K562 (cell line): ENCODE results near the gene PPP2R2B. TPM values are rescaled to one million over a fixed set of nuclear protein-coding genes. Genes with fewer than 3 reads are reported as not detected.

Experiments used
- CCNT2 ChIP-seq: IDR thresholded peaks from 2 replicates; pipeline ENCODE4 v1.6.1; 2011; ENCODE audit warnings: borderline replicate concordance, low read depth, mild to moderate bottlenecking, moderate library complexity, mixed read lengths, low read length; ENCODE audit not compliant: insufficient read length; ENCODE audit errors: extremely low read depth
- GABPB2 ChIP-seq: fragments of 250-450 bp; sonication (Bioruptor Pico); conservative IDR thresholded peaks from 2 replicates; pipeline ENCODE4 v1.5.1; 2021; ENCODE audit warnings: mild to moderate bottlenecking
- HDAC2 ChIP-seq: fragments of 450-650 bp; IDR thresholded peaks from 2 replicates; pipeline ENCODE4 v1.6.1; 2016; ENCODE audit warnings: mild to moderate bottlenecking
- LARP7 ChIP-seq: fragments of 450-650 bp; IDR thresholded peaks from 2 replicates; pipeline ENCODE4 v1.6.1; 2016
- MAX ChIP-seq: sonication (generic); formaldehyde crosslinking; IDR thresholded peaks from 2 replicates; pipeline ENCODE4 v1.9.0; 2022; ENCODE audit warnings: mild to moderate bottlenecking, missing genetic modification reagents
- MCM3 ChIP-seq: fragments of 450-650 bp; IDR thresholded peaks from 2 replicates; pipeline ENCODE4 v1.6.1; 2016
- polyA plus RNA-seq, 8 experiments: library from polyadenylated mRNA; depleted of rRNA in 4 of 8; stranded (reverse) in 5 of 8; unstranded in 3 of 8; fragments of >200 nt; fragmentation: Nextera tagmentation in 2 of 8; fragmentation: Illumina TruSeq in 1 of 8; extraction: Ambion mirVana in 2 of 8; extraction: Trizol in 1 of 8; gene quantifications; 2 replicates each; pipeline versions ENCODE4 v1.2.1 to v1.2.3, GENCODE V29; 2011 to 2014; ENCODE audit warnings: inconsistent platforms in 1 of 8, missing spikeins in 1 of 8
- total RNA-seq, 7 experiments: library from RNA; depleted of rRNA in 6 of 7; stranded (reverse); fragments of >200 nt in 6 of 7; fragmentation: Illumina TruSeq in 2 of 7; extraction: Trizol in 2 of 7; gene quantifications; 2 replicates each; pipeline versions ENCODE4 v1.2.1 to v1.2.3, GENCODE V29; 2011 to 2021; ENCODE audit warnings: low replicate concordance in 1 of 7
- TF ChIP-seq, protein P1 (sequence below): sonication (generic); formaldehyde crosslinking; IDR thresholded peaks from 2 replicates; pipeline ENCODE4 v1.8.0; 2023; ENCODE audit warnings: missing genetic modification reagents, mild to moderate bottlenecking, borderline replicate concordance
- TF ChIP-seq, protein P2 (sequence below), 2 experiments: fragments of 450-650 bp; IDR thresholded peaks; 2 replicates each; pipeline ENCODE4 v1.6.1; 2018; ENCODE audit warnings: mild to moderate bottlenecking in 2 of 2, low read depth in 1 of 2; ENCODE audit not compliant: partially characterized antibody in 2 of 2

The PPP2R2B gene
- total and polyA plus RNA-seq, 9 of the 15 experiments (the other 6 are each of a cell fraction or from before 2014, with no cell fraction given), result not detected

- no peak for TF ChIP-seq HDAC2
- no peak for TF ChIP-seq CCNT2
- no peak for TF ChIP-seq MCM3
- TF ChIP-seq MAX (CRISPR knock-in tag), result no peak
- TF ChIP-seq, protein P1, sequence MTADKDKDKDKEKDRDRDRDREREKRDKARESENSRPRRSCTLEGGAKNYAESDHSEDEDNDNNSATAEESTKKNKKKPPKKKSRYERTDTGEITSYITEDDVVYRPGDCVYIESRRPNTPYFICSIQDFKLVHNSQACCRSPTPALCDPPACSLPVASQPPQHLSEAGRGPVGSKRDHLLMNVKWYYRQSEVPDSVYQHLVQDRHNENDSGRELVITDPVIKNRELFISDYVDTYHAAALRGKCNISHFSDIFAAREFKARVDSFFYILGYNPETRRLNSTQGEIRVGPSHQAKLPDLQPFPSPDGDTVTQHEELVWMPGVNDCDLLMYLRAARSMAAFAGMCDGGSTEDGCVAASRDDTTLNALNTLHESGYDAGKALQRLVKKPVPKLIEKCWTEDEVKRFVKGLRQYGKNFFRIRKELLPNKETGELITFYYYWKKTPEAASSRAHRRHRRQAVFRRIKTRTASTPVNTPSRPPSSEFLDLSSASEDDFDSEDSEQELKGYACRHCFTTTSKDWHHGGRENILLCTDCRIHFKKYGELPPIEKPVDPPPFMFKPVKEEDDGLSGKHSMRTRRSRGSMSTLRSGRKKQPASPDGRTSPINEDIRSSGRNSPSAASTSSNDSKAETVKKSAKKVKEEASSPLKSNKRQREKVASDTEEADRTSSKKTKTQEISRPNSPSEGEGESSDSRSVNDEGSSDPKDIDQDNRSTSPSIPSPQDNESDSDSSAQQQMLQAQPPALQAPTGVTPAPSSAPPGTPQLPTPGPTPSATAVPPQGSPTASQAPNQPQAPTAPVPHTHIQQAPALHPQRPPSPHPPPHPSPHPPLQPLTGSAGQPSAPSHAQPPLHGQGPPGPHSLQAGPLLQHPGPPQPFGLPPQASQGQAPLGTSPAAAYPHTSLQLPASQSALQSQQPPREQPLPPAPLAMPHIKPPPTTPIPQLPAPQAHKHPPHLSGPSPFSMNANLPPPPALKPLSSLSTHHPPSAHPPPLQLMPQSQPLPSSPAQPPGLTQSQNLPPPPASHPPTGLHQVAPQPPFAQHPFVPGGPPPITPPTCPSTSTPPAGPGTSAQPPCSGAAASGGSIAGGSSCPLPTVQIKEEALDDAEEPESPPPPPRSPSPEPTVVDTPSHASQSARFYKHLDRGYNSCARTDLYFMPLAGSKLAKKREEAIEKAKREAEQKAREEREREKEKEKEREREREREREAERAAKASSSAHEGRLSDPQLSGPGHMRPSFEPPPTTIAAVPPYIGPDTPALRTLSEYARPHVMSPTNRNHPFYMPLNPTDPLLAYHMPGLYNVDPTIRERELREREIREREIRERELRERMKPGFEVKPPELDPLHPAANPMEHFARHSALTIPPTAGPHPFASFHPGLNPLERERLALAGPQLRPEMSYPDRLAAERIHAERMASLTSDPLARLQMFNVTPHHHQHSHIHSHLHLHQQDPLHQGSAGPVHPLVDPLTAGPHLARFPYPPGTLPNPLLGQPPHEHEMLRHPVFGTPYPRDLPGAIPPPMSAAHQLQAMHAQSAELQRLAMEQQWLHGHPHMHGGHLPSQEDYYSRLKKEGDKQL (CRISPR knock-in tag), result no peak
- no peak for TF ChIP-seq GABPB2 (CRISPR knock-in tag)
- TF ChIP-seq, protein P2, sequence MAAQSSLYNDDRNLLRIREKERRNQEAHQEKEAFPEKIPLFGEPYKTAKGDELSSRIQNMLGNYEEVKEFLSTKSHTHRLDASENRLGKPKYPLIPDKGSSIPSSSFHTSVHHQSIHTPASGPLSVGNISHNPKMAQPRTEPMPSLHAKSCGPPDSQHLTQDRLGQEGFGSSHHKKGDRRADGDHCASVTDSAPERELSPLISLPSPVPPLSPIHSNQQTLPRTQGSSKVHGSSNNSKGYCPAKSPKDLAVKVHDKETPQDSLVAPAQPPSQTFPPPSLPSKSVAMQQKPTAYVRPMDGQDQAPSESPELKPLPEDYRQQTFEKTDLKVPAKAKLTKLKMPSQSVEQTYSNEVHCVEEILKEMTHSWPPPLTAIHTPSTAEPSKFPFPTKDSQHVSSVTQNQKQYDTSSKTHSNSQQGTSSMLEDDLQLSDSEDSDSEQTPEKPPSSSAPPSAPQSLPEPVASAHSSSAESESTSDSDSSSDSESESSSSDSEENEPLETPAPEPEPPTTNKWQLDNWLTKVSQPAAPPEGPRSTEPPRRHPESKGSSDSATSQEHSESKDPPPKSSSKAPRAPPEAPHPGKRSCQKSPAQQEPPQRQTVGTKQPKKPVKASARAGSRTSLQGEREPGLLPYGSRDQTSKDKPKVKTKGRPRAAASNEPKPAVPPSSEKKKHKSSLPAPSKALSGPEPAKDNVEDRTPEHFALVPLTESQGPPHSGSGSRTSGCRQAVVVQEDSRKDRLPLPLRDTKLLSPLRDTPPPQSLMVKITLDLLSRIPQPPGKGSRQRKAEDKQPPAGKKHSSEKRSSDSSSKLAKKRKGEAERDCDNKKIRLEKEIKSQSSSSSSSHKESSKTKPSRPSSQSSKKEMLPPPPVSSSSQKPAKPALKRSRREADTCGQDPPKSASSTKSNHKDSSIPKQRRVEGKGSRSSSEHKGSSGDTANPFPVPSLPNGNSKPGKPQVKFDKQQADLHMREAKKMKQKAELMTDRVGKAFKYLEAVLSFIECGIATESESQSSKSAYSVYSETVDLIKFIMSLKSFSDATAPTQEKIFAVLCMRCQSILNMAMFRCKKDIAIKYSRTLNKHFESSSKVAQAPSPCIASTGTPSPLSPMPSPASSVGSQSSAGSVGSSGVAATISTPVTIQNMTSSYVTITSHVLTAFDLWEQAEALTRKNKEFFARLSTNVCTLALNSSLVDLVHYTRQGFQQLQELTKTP (IDR thresholded peaks at IDR 0.05; ENCODE audit: low read depth in 1 of 2, partially characterized antibody in 2 of 2), result no peak
- TF ChIP-seq LARP7, result no peak
Observed at GRCh38 chr5:146828385-146828784, 50.2 kb downstream of the PPP2R2B start (continued).
